Right hindlimb (tissue), 1 donor: ENCODE measurements around the gene TMEM61.
"Not testable (repeated sequence)": the region's sequence is repeated elsewhere in the genome, so short reads cannot be mapped to it uniquely, and the experiment has no call there.

ENCODE experiments used
- DNase-seq: peaks from one replicate; pipeline ENCODE4 v3.0.0-alpha.2; 2018

The TMEM61 gene

DNA sequence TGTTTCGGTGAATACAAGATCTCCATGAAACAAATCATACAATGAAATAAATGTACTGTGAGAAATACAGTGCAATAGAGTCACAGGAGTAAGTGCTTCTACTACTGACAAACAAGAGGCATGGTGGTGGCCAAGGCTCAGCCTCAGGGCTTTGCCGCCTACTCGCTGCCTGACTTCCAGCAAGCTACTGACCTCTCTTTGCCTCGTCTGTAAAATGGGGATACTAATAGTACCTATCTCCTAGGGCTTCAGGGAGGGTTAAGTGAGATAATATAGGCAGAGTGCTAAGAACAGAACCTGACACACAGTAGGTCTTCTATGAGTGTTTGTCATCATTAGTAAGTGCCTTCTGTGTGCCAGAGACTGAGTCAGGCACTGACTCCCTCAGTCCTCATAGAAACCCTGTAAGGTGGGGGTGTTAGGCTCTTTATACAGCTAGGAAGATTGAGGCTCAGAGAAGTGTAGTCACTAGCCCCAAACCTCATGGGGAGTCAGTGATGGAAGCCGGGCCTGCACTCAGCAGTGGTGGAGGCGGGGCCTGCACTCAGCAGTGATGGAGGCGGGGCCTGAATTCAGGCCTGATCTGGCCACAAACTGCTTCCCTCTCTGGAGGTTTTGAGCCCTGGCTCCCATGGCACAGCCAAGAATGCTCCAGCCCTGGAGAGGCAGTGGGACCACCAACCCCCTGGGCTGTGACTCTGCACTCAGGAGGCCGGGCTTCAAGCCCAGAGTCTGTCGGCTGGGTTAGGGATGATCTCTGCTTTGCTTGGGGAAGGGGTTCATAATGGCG is 25.1 kb downstream of the TMEM61 start:
- DNase-seq: no peak

DNA sequence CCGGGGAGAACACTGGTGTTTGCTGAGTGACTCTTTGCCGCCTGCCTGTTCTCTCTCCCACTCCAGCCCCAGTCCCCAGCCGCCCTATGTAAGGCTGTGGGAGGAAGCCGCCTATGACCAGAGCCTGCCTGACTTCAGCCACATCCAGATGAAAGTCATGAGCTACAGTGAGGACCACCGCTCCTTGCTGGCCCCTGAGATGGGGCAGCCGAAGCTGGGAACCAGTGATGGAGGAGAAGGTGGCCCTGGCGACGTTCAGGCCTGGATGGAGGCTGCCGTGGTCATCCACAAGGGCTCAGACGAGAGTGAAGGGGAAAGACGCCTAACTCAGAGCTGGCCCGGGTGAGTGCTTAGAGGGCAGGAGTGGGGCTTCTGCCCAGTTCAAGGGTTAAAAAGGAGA is 26.5 kb downstream of the TMEM61 start:
- no peak for DNase-seq

DNA sequence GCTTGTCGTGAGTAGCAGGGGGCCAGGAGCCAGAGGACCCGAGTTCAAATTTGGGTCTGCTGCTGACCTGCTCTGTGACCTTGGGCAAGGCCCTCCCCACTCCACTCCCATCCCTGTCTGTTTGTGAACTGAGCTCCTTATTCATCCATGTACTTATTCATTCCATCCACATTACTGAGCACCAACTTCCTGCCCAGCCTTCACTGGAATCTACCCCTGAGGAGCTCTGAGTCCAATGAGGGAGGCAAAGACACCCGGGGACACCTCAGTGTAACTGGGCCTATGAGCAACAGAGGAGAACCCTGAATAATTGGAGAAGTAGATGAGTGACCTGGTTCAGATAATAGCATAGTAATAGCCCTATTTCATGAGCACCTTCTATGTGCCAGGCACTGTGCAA is 27.2 kb downstream of the TMEM61 start:
- no peak for DNase-seq

DNA sequence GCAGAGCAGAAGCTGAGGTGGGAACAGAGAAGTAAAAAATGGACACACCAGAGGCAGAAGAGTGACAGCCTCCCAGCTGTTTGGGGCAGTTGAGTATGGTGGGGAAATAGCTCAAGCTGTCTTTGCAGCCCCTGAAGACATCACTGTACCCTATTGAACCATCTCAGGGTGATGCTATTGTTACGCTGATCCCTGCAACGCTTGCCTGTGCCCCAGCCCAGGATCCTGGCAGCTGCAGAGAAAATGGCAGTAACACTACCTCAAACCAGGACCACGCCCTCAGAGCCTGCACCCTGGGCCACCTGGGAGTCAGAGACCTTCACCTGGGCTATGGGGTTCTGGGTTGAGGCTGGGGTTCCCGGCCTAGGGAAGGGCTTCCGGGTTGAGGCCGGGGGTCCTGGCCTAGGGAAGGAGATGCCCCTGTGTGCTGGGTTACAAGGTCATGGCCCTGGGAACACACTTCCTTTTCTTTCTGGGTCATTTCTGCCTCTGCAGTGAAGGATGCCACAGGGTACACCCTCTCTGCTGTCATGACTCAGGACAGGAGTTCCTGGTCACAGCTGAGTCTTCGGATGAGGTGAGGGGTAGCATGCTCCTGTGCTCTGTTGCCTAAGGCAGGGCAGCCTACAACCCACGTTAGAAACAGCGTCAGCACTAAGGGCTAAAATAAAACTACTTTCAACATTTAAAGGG is 29.9 kb downstream of the TMEM61 start:
- no peak for DNase-seq

DNA sequence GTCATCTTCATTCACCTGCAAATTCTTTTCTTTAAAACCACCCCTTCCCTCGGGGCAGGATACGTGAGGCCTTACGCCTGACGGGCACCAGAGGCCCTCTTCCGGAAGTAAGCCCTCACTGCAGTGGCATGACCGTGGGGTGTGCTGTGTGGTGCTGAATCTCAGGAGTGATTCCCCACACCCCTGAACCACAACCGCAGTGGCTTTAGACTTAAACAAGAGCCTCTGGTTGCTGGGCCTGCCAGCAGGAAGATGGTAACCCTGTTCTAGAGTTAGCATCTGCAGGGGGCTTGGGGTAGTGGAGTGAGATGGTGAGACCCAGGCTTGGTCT is 30.4 kb downstream of the TMEM61 start:
- DNase-seq: no peak

DNA sequence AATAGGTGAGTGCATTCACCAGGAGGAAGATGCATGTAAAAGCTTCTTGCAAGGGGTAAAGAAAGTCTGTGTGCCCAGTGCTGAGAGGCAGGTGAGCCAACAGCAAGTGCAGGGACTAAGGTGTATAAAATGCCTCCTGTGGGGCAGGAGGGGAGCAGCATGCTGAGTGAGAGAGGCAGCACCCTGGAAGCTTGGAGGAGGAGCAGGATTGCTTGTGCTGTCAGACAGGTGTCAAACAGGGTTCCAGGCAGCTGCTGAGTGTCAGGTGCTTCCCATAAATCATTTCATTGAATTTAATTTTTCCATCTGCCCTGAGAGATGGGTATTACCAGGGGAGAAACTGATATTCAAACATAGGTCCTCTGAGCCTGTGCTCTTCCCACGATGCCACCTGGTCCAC is 32.2 kb downstream of the TMEM61 start:
- no peak for DNase-seq

DNA sequence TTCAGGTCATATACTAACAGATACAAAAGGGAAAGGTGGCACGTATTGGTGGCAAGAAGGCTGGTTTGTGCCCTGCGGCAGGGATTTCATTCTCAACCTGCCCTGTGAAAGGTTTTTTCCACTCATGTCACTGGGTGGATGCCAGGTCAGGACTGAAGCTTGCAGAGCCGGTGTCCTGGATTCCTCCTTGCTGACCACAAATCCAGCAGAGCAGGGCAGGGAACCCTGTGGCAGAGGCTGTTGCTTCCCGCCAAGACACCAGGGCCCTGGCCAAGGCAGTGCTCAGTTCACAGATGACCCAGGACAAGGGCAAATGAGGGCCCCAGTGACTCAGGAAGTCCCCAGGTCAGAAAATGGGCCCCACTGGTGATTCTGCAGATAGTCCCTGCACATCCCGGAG is 34.7 kb downstream of the TMEM61 start:
- DNase-seq: no peak

DNA sequence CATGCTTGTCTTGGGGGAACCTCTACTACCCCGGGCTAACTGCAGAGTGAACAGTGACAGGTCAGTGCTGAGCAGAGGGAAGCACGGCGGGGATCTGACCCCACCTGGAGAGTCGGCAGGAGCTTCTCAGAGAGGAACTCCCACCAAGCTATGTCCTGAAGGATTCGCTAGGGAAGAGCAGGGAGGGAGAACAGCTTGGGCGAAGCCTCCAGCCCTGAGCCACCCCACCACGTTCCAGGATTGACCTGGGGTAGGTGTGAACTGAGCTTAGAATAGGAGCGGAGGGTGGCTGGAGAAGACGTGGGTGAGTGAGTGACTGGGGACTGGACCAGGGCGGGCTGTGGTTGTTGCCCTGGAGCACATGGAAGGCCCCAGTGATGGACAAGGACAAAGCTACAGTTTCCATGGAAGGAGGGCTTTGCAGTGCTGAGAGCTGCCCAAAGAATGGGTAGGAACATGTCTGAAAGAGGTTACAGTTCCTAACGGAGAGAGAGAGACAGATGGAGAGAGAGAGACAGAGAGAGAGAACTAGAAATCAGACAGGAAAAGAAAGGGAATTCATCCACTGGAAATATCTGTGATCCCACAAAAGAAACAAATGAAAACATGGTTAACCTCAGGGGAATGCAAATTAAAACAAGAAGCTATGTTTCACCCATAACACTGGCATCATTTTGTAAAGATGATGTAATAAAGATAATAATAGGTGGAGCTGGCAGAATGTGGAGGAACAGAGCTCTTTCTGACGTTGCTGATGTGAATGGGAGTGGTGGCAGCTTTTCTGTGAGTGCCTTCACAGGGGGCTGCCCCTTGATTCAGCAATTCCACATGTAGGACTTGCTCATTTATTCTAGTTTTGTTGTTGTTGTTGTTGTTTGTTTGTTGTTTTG is 35.5 kb downstream of the TMEM61 start:
- DNase-seq: no peak

DNA sequence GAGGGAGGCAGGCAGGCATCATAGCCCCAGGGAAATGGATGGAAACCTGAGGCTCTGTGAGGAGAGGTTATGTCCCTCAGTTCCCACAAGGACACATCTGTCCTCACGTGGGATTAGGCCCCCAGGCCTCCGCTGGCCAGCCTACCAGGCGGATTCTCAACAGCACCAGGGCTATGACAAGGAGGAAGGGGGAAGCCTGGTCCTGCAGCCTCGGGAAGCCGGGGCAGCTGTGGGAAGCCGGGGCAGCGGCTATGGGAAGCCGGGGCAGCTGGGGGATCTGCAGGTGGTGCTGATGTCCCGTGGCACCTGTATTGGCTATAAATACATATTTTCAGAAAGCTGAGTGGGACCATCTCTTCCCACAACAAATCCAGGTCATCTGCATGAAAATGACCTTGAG is 38.0 kb downstream of the TMEM61 start:
- no peak for DNase-seq

DNA sequence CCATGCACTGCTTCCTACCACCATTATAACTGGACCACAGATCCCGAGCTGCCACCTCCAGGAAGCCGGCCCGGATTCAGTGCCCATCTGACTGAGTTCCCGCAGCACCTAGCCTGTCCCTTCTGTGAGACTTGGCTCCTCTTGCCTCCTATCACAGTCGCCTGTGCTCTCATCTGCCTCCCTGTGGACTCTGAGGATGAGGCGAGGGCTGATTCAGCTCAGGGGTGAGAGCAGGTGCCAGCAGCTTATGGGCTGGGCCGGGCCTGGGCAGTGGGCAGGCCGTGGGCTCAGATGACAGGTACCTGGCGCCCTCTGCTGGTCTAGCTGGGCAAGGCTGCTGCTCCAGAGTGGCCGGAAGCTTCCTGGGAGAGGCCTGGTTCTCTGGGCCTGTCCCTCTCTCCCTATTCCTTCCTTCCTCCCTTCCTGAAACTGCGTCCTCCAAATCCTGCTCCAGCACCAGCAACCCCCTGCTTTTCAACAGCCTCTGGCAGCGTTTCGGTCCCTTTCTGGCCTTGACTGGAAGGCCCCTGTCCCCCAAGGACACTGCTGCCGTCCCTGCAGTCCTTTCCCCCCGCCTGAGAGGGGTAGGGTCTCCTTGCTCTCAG is 41.6 kb downstream of the TMEM61 start:
- peak; percentile 86 for DNase-seq

DNA sequence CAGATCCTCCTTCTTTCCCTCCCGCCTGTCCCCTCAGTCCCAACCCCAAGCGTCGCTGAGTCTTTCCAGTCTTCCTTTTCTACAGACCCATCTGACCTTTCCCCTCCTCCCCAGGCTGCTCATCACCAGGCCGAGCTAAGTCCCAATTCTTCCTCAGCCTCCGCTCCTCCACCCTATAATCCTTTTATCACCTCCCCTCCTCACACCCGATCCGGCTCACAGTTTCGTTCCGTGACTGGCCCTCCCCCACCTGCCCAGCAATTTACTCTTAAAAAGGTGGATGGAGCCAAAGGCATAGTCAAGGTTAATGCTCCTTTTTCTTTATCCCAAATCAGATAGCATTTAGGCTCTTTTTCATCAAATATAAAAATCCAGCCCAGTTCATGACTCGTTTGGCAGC is 43.7 kb downstream of the TMEM61 start:
- DNase-seq: not testable (repeated sequence)

DNA sequence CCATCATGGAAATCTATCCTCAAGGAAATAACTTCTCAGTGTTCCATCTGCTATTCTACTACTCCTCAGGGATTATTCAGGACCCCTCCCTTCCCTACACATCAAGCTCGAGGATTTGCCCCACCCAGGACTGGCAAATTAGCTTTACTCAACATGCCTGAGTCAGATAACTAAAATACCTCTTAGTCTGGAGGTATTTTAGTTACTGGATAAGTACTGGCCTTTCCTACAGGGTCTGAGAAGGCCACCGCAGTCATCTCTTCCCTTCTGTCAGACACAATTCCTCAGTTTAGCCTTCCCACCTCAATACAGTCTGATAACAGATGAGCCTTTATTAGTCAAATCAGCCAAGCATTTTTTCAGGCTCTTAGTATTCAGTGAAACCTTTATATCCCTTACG is 46.3 kb downstream of the TMEM61 start:
- DNase-seq: not testable (repeated sequence)

DNA sequence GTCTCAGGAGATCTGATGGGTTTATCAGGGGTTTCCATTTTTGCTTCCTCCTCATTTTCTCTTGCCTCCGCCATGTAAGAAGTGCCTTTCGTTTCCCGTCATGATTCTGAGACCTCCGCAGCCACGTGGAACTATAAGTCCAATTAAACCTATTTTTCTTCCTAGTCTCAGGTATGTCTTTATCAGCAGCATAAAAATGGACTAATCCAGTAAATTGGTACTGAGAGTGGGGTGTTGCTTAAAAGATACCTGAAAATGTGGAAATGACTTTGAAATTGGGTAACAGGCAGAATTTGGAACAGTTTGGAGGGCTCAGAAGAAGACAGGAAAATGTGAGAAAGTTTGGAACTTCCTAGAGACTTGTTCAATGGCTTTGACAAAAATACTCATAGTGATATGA is 50.7 kb downstream of the TMEM61 start:
- not testable (repeated sequence) for DNase-seq

DNA sequence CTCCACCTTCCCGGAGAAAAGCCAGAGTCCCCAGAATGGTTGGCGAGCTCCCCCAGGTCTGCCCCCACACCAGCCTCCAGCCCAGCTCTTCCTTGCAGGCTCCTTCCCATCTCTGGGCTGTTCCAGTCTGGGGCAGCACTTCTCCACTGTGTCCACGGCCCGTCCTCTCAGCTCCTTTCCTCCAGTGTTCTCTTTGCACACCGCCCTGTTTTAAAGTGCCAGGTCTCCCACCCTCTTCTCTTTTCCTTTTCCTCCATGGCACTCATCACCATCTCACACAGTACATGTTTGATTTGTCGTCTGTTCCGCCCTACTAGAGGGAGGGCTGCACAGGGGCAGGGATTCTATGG is 52.8 kb downstream of the TMEM61 start:
- no peak for DNase-seq

DNA sequence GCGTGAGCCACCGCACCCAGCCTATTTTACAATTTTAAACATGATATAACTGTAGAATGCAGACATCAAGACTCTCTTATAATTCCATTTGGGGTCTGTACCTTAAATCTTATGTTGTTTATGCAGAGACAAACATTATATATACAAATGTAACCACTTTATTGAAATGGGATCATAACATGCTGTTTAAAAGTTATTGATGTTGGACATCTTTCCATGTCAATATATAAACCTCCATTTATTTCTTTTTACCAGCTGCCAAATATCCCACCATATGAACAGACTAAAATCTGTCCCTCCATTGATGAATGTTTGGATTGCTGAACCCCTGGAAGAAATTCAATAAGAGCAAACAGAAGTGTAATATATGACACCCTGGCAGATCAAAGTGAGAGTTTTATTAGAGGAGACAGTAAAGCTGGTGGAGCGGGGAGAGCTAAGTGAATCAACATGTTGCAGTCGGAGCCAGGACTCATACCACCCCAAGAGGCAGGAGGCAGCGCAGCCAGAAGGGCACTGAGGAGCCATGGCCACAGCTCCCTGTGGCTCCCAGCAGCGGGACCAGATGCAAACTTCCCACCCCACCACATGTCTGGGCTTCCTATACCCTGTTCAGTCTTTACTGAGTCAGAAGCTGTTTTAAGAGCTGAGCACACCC is 54.2 kb downstream of the TMEM61 start:
- DNase-seq: no peak

DNA sequence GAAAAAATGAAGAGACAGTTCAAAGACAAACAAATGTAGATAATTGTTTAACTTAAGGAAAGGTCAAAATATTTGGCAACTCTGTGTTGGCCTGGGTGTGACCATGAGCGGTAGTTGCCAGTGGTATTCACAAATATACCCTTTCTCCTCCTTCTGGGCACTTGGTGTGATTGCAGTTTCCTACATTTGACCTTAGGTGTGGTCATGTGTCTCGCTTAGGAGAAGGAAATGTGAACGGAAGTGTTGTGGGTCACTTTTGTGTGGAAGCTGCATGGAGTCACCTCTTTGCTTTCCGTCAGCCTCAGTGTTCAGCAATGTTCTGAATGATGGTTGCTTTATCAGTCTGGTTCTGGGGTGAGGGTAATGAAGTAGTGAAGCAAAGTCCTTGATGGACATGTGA is 55.5 kb downstream of the TMEM61 start:
- no peak for DNase-seq

DNA sequence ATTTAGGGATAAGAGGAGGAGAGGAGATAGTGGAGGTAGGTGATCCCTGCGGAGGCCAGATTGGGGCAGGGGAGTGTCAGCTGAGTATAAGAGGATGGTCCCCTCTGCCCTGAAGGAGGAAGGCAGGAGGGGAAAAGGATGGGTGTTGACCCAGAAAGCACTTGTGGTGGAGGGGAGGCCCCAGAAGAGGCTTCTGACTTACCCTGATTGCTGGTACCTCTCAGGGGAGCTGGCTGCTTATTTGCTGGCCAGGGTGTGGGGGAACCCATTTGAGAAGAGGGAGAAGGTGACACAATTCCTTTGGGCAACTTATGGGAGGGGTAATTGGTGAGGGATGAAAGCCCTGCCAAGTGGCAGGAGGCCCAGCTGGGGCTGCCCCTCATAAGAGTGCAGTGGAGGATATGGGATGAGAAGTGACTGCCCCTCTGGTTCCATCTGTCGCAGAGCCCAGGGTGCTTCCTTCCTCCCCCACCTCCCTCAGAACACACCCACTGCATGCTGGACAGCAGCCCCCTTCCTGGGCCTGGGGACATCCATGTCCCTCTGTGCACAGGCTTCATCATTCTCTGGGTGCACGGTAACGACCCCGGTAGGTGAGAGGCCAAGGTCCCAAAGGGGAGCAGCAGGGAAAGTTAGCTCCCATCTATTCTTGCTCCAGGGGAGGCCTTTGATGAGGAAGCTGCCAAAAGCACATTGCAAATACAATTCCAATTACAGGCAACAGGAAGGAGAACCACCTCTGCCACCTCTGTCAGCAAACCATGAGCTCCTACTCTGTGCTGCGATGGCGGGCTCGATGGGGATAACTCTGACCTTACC is 57.5 kb downstream of the TMEM61 start:
- DNase-seq: no peak

DNA sequence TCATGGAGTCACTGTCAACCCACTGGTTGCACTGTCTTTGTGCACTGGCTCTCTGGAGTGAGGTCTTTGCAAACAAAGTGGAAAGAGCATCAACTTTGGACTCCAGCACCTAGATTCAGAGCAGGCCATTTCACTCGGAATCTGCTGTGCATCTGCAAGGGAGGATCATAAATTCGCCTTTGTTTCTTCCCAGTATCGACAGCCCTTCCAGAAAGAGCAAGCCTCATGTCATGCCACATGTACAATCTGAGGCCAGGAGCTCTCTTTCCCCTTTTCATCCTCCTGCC is 58.1 kb downstream of the TMEM61 start:
- no peak for DNase-seq

DNA sequence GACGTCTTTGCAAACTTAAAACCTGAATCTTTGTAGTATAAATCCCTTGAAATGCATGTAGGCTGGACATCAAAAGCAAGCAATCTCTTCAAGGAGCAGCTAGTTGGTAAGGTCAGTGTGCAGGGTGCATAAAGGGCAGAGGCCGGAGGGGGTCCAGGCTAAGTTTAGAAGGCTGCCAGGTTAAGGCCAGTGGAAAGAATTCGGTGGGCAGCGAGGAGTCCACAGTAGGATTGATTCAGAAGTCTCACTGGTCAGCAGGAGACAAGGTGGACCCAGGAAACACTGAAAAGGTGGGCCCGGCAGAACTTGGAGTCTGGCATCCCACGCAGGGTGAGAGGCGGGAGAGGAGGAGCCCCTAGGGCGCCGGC is 58.5 kb downstream of the TMEM61 start:
- DNase-seq: no peak

DNA sequence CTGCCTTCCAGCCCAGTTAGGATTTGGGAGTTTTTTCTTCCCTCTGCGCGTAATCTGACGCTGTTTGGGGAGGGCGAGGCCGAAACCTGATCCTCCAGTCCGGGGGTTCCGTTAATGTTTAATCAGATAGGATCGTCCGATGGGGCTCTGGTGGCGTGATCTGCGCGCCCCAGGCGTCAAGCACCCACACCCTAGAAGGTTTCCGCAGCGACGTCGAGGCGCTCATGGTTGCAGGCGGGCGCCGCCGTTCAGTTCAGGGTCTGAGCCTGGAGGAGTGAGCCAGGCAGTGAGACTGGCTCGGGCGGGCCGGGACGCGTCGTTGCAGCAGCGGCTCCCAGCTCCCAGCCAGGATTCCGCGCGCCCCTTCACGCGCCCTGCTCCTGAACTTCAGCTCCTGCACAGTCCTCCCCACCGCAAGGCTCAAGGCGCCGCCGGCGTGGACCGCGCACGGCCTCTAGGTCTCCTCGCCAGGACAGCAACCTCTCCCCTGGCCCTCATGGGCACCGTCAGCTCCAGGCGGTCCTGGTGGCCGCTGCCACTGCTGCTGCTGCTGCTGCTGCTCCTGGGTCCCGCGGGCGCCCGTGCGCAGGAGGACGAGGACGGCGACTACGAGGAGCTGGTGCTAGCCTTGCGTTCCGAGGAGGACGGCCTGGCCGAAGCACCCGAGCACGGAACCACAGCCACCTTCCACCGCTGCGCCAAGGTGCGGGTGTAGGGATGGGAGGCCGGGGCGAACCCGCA is 59.1 kb downstream of the TMEM61 start, which contains the start of gene PCSK9:
Gene PCSK9 (plus strand): TSS at position 207 of the 741 bp plus-strand sequence. CDS start 290 bp downstream, at position 497.
- DNase-seq: peak; percentile 67
